HG03575 (cell line): ENCODE data around the gene DSCAM.
"Not testable (repeated sequence)": the region's sequence is repeated elsewhere in the genome, so short reads cannot be mapped to it uniquely, and the experiment has no call there.

Experiments
- ATAC-seq: cut with Tn5 transposase; IDR thresholded peaks from one replicate; pipeline ENCODE4 v1.9.1; 2021; ENCODE audit not compliant: unreplicated experiment, insufficient number of reproducible peaks, low FRiP score; ENCODE audit errors: extremely low read depth

DSCAM gene

GRCh38 chr21:40194185-40194980, 652.6 kb downstream of the DSCAM start:
- ATAC-seq = no peak

DNA sequence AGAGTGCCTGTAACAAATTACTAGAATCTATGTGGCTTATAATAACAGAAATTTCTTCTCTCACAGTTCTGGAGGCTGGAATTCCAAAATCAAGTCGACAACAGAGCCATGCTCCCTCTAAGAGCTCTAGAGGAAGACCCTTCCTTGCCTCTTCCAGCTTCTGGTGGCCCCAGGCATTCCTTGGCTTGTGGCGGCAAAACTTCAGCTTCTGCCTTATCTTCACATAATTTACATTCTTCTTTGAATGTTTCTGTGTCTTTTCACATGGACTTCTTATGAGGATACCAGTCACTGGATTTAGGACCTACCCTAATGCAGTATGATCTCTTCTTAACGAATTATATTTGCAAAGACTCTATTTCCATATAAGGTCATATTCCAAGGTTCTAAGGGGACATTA, 655.3 kb downstream of the DSCAM start:
- no peak for ATAC-seq

DNA sequence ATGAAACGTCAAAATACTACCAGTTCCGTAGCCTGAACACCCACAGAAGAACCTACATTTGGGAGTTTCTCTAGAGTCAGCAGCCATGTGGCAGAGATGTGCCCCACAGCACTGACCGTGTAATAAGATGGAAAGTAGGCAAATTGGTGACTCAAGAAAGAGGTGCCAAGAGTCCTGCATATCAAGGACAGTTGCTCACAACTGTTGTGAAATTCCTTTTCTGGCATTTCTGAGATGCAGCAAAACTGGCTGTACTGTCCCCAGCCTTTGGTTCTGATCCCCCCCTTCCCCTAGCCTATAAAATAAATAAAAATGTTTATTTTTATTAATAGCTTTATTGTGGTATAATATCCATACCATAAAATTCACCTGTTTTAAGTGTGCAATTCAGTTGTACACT, 655.8 kb downstream of the DSCAM start:
- no peak for ATAC-seq

DNA sequence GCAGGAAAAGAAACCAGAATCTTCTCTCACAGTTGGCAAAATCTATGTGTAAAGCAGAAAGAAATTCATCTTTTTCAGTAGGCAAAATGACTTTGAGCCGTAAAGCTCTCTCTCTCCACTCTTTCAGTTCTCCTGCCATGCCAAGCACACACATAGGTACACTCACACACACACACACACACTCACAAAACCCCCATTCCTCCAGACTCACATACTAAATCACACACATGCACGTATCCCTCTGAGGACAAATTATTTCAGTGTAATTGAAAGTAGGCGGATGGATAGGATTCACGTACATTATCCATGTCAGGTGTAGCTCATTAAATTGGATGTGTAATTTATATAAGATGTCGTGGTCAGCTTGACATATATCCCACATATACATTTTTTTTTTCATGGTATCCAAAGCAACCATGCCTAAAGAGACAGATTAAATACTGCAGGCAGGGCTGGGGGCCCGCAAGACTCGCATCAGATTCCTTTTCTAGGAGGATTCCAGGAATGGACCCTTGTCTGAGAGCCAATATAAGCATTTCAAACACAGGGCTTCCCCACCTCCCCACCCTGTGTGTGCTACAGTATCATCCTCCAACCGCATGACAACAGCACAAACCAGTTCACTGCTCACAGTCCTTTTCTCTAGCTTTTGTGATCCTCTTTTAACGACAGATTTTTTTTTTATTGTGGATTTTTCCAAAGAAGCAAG, 658.9 kb downstream of the DSCAM start:
- no peak for ATAC-seq

- ATAC-seq = no peak
Measured at GRCh38 chr21:40187244-40187643, 659.7 kb downstream of the DSCAM start.

- ATAC-seq = no peak
Measured at GRCh38 chr21:40186045-40186444, 660.9 kb downstream of the DSCAM start.

GRCh38 chr21:40185208-40185607, 661.8 kb downstream of the DSCAM start:
- no peak for ATAC-seq

DNA sequence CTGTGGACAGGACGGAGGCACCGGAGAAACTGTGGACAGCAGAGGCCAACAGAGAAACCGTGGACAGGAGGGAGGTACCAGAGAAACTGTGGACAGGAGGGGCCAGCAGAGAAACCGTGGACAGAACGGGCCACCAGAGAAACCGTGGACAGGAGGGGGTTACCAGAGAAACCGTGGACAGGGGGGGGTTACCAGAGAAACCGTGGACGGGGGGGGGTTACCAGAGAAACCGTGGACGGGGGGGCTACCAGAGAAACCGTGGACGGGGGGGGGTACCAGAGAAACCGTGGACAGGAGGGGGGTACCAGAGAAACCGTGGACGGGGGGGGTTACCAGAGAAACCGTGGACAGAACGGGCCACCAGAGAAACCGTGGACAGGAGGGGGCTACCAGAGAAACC, 664.5 kb downstream of the DSCAM start:
- not testable (repeated sequence) for ATAC-seq

DNA sequence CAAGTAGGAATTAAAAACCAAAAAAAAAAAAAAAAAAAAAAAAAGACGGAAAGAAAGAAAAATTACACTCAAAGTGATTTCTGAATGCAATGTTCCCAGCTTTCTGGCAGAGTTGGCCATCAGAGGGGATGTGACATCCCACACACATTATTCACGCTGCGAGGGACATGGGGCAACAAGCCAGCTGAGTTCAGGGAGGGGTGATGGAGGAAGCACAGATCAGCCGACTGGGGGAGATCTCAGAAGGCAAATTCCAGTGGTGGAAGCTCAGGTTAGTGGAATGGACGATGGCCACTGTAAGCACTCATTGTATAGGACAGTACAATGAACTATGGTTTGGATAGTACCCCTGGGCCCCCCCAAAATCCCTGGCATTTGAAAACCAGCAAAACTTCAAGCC, 667.8 kb downstream of the DSCAM start:
- ATAC-seq = no peak

GRCh38 chr21:40178726-40179125, 668.2 kb downstream of the DSCAM start:
- ATAC-seq = no peak

GRCh38 chr21:40177979-40178378, 669.0 kb downstream of the DSCAM start:
- ATAC-seq = no peak

GRCh38 chr21:40176724-40177123, 670.2 kb downstream of the DSCAM start:
- ATAC-seq = no peak

DNA sequence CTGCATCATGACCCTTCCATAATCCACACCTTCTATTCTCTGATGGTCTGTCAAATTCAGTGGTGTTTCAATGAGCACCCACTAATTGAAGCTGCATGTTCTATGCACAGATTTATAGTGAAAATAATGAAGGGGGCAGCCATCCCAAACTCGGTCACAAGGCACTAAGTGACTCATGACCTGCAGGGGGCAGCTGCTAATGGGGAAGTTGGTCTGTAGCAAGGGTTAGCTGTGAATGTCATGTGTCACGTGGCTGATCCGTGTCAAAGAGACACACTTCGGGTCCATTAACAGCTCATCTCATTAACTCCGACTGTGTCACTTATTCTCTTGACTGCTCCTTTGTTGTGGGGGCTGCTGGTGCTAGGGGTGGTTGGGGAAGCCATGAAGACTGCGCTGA, 673.1 kb downstream of the DSCAM start:
- ATAC-seq = no peak

DNA sequence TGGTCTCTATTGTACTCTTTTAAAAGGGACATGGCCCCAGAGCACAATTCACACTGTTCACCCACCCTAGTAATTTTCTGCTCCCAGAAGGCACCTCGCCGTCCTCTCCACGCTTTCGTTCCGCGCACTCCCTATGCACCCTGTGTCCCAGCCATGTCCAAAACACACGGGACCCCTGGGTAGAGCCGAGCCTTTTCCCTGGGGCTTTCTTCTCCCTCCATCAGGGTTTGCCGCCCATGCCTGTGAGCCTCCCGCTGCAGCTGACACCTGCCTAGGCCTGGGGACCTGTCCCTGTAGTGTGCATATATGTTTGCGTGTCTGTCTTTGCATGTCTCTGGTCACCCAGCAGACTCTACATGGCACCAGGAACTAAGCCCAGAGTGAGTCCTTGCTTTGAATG, 677.0 kb downstream of the DSCAM start:
- no peak for ATAC-seq

DNA sequence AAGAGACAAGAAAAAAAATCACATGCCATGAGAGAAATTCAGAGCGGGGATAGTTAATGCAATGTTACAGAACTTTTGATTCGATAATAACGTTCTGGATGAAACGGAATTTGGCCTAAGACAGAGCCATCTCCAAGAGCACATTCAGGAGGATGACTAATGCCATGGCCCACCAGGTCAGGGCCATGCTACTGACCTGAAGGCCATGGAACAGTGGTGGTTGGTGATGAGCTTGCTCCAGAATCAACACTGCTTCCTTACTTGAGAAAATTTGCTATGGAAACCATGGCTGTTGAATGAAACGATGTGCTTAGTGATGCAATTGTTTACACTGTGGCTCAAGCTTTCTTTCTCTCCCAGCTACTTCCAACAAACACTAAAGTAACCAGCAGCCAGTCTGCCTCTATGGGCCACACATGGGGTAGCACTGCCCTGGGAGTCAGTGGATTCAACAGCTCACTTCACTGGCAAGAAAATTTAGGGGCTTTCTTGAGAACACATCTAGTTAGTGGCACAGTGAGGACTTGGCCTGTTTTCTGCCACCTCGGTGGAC, 680.6 kb downstream of the DSCAM start:
- no peak for ATAC-seq

DNA sequence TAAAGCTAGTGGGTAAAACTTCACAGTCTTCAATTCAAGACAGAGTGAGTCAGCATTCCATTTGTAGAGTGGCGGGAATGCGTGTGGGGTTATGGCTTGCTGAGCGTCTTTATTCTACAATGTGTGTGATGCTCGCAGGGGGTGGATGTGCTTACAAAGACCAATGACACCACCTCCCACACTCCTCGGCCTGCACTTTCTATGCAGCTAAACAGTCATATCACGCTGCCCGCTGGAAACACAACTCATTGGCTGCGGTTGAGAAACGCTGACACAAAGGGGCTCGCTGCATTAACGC, 681.2 kb downstream of the DSCAM start:
- ATAC-seq = no peak

- no peak for ATAC-seq
Measured at GRCh38 chr21:40164905-40165772, 681.8 kb downstream of the DSCAM start.

- ATAC-seq = no peak
Measured at GRCh38 chr21:40162075-40162474, 684.9 kb downstream of the DSCAM start.

- no peak for ATAC-seq
Measured at GRCh38 chr21:40160911-40161310, 686.0 kb downstream of the DSCAM start.

GRCh38 chr21:40158366-40158765, 688.6 kb downstream of the DSCAM start:
- ATAC-seq = no peak
